ENCODE results near the gene ENGASE.
A peak's percentile ranks its signal among the peaks of the same experiment; 100 is the strongest.

ENGASE gene

GRCh38 chr17:79075861-79076406 is 1.3 kb downstream of the ENGASE start:
- TF ChIP-seq, protein P1, sequence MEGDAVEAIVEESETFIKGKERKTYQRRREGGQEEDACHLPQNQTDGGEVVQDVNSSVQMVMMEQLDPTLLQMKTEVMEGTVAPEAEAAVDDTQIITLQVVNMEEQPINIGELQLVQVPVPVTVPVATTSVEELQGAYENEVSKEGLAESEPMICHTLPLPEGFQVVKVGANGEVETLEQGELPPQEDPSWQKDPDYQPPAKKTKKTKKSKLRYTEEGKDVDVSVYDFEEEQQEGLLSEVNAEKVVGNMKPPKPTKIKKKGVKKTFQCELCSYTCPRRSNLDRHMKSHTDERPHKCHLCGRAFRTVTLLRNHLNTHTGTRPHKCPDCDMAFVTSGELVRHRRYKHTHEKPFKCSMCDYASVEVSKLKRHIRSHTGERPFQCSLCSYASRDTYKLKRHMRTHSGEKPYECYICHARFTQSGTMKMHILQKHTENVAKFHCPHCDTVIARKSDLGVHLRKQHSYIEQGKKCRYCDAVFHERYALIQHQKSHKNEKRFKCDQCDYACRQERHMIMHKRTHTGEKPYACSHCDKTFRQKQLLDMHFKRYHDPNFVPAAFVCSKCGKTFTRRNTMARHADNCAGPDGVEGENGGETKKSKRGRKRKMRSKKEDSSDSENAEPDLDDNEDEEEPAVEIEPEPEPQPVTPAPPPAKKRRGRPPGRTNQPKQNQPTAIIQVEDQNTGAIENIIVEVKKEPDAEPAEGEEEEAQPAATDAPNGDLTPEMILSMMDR (IDR thresholded peaks at IDR 0.05) = no peak
- Histone ChIP-seq H3K9me3 (no peaks in the 10 kb centered on the region), H3K36me3 (peaks cover 14% of the 10 kb centered on the region), H3K4me1 (ENCODE audit: control insufficient read depth in 1 of 2, insufficient read depth in 1 of 2, low read depth in 1 of 2, low read length in 1 of 2) (peaks cover 8 to 18% of the 10 kb centered on the region in 2 experiments), H3K27me3 (peaks cover 15% of the 10 kb centered on the region), H3K27ac (no peak overlapping the region), H3K4me3 (ENCODE audit: low read depth in 1 of 2, low read length in 1 of 2) (peak overlapping the region in 1 of 2 experiments; percentile 71)

DNA sequence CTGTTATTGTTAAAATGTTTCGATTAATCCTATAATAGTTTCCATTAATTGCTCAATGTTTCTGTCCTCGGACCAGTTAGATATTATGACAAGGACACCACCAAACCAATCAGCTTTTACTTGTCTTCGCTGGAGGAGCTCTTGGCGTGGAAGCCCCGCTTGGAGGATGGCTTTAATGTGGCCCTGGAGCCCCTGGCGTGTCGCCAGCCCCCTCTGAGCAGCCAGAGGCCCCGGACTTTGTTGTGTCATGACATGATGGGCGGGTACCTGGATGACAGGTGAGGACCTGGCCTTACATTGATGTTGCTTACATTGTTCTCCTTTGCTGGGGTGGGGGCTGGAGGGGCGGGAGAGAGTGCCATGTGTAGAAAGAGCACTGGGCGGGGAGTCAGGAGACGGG is 3.0 kb downstream of the ENGASE start:
- H3K4me3 ChIP-seq (ENCODE audit: low read depth in 1 of 2, low read length in 1 of 2) = no peak overlapping the region
- H3K27ac ChIP-seq = no peak overlapping the region
- TF ChIP-seq, protein P1 (IDR thresholded peaks at IDR 0.05) = no peak
- no peaks in the 10 kb centered on the region for H3K9me3 ChIP-seq
- peaks cover 17% of the 10 kb centered on the region for H3K36me3 ChIP-seq
- H3K4me1 ChIP-seq (ENCODE audit: control insufficient read depth in 1 of 2, insufficient read depth in 1 of 2, low read depth in 1 of 2, low read length in 1 of 2) = peaks cover 8 to 18% of the 10 kb centered on the region in 2 experiments
- peaks cover 9% of the 10 kb centered on the region for H3K27me3 ChIP-seq

GRCh38 chr17:79078476-79079190 is 4.0 kb downstream of the ENGASE start:
- peaks cover 17% of the 10 kb centered on the region for H3K36me3 ChIP-seq
- TF ChIP-seq, protein P1 (IDR thresholded peaks at IDR 0.05) = no peak

DNA sequence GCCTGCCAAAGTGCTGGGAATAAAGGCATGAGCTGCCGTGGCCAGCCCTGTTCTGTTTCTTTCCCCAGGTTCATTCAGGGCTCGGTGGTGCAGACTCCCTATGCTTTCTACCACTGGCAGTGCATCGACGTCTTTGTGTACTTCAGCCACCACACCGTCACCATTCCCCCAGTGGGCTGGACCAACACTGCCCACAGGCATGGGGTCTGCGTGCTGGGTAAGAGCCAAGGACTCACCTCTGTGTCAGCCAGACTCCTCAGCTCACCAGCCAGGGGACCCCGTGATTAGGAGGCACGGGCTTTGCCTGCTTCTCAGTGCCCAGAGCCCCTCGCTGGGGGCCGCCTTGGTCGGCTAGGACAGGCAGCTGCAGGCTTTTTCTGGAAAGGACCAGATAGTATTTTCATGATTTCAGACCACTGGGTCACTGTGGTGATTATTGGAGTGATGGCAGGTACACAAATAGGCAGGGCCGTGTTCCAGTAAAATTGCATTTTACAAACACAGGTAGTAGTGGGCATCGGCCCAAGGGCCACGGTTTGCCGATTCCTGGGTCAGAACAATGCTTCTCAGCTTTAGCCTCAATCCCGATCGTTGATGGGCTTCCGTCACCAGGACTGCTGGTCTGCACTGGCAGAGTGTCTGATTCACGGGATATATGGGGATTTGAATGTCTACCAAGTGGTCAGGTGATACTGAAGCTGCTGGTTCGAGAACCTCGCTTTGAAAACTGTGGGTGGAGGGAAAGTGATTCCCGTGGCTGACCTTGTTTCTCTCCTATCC is 5.0 kb downstream of the ENGASE start:
- Histone ChIP-seq H3K36me3 (peaks cover 20% of the 10 kb centered on the region), H3K4me1 (ENCODE audit: control insufficient read depth in 1 of 2, insufficient read depth in 1 of 2, low read depth in 1 of 2, low read length in 1 of 2) (peaks cover 8 to 9% of the 10 kb centered on the region in 2 experiments), H3K27me3 (peaks cover 9% of the 10 kb centered on the region), H3K9me3 (no peaks in the 10 kb centered on the region), H3K27ac (no peak overlapping the region), H3K4me3 (ENCODE audit: low read depth in 1 of 2, low read length in 1 of 2) (no peak overlapping the region)
- TF ChIP-seq, protein P1 (IDR thresholded peaks at IDR 0.05) = no peak

More at GRCh38 chr17:79078476-79079190, 4.0 kb downstream of the ENGASE start:
- no peaks in the 10 kb centered on the region for H3K9me3 ChIP-seq
- H3K4me3 ChIP-seq (ENCODE audit: low read depth in 1 of 2, low read length in 1 of 2) = no peak overlapping the region
- no peak overlapping the region for H3K27ac ChIP-seq
- H3K4me1 ChIP-seq (ENCODE audit: control insufficient read depth in 1 of 2, insufficient read depth in 1 of 2, low read depth in 1 of 2, low read length in 1 of 2) = peaks cover 8 to 17% of the 10 kb centered on the region in 2 experiments
- H3K27me3 ChIP-seq = peaks cover 9% of the 10 kb centered on the region

DNA sequence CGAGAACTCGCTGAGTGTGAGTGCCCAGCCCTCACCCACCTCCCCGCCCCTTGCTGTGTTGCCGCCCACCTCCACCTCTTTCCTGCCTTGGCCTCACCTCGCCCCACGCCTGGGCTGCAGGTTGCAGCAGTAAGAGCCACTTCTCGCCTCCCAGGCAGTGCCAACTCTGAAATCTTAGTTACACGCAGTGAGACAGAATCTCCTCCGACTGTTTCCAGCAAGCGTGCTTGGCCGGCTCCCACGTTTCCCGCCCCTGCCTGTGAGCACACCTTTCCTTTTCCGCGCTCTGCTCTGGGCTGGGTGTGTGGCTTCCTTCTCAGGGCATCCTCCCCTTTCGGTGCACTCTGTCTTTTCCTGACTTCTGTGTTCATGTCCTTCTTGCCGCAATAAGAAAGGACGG is 5.7 kb downstream of the ENGASE start:
- Histone ChIP-seq H3K4me1 (ENCODE audit: control insufficient read depth in 1 of 2, insufficient read depth in 1 of 2, low read depth in 1 of 2, low read length in 1 of 2) (peaks cover 5 to 7% of the 10 kb centered on the region in 2 experiments), H3K27ac (no peak overlapping the region), H3K4me3 (ENCODE audit: low read depth in 1 of 2, low read length in 1 of 2) (no peak overlapping the region), H3K9me3 (no peaks in the 10 kb centered on the region), H3K27me3 (peaks cover 5% of the 10 kb centered on the region), H3K36me3 (peaks cover 21% of the 10 kb centered on the region)
- TF ChIP-seq, protein P1 (IDR thresholded peaks at IDR 0.05) = no peak

Measured in neutrophil (primary cell).